GM23338 (cell line): ENCODE data around the gene TRUB2. TPM values are rescaled to one million over a fixed set of nuclear protein-coding genes. Genes with fewer than 3 reads are reported as not detected.

Experiments used
- ATAC-seq: fragments of 200-7000 bp; cut with Tn5 transposase; 3 replicates; pipeline ENCODE4 v1.9.1; 2020
- DNase-seq: peaks from one replicate; pipeline ENCODE4 v3.0.0-alpha.2; 2015; ENCODE audit warnings: low spot score
- H2AFZ ChIP-seq: fragments of 200-600 bp; sonication (generic); 2 replicates; pipeline ENCODE4 v1.8.0; 2016; ENCODE audit warnings: antibody characterized with exemption, mild to moderate bottlenecking, moderate library complexity
- H3F3A ChIP-seq: fragments of 200-600 bp; sonication (generic); replicated peaks from 2 replicates; pipeline ENCODE4 v1.8.0; 2017; ENCODE audit warnings: antibody characterized with exemption, mixed run types, low read depth
- H3K27ac ChIP-seq: fragments of 200-600 bp; sonication (generic); 2 replicates; pipeline ENCODE4 v1.6.1; 2016; ENCODE audit warnings: low read depth
- H3K27me3 ChIP-seq: fragments of 200-600 bp; sonication (generic); 2 replicates; pipeline ENCODE4 v1.8.0; 2016; ENCODE audit warnings: mild to moderate bottlenecking, mixed run types, moderate library complexity; ENCODE audit not compliant: insufficient read depth
- H3K36me3 ChIP-seq: fragments of 200-600 bp; sonication (generic); 2 replicates; pipeline ENCODE4 v1.8.0; 2016; ENCODE audit warnings: mild to moderate bottlenecking; ENCODE audit not compliant: insufficient read depth
- H3K4me1 ChIP-seq: fragments of 200-600 bp; sonication (generic); 2 replicates; pipeline ENCODE4 v1.8.0; 2016; ENCODE audit warnings: mild to moderate bottlenecking, moderate library complexity; ENCODE audit not compliant: insufficient read depth
- H3K4me2 ChIP-seq: fragments of 200-600 bp; sonication (generic); 2 replicates; pipeline ENCODE4 v1.7.1; 2017; ENCODE audit warnings: mixed run types
- H3K4me3 ChIP-seq: fragments of 200-600 bp; sonication (generic); 2 replicates; pipeline ENCODE4 v1.6.1; 2016; ENCODE audit warnings: mixed run types
- H3K79me2 ChIP-seq: fragments of 200-600 bp; sonication (generic); replicated peaks from 2 replicates; pipeline ENCODE4 v1.8.0; 2017; ENCODE audit warnings: mild to moderate bottlenecking; ENCODE audit not compliant: insufficient read depth
- H3K9me2 ChIP-seq: fragments of 200-600 bp; sonication (generic); 2 replicates; pipeline ENCODE4 v1.8.0; 2017; ENCODE audit not compliant: insufficient read depth
- H4K20me1 ChIP-seq: fragments of 200-600 bp; sonication (generic); replicated peaks from 2 replicates; pipeline ENCODE4 v1.8.0; 2017; ENCODE audit warnings: mild to moderate bottlenecking; ENCODE audit not compliant: insufficient read depth
- H3K27ac Mint-ChIP-seq: 2 replicates; pipeline ENCODE4 v1.8.0; 2020; ENCODE audit warnings: inconsistent platforms, mild to moderate bottlenecking, moderate library complexity, mixed read lengths
- H3K27me3 Mint-ChIP-seq: 3 replicates; pipeline ENCODE4 v1.8.0; 2022; ENCODE audit warnings: low read depth, mild to moderate bottlenecking, moderate library complexity, mixed read lengths, inconsistent platforms; ENCODE audit not compliant: insufficient read depth, poor library complexity
- H3K36me3 Mint-ChIP-seq: 3 replicates; pipeline ENCODE4 v1.8.0; 2021; ENCODE audit warnings: low read depth, mild to moderate bottlenecking, inconsistent platforms, moderate library complexity, mixed read lengths
- H3K4me1 Mint-ChIP-seq: 3 replicates; pipeline ENCODE4 v1.8.0; 2020; ENCODE audit warnings: mild to moderate bottlenecking, inconsistent platforms, mixed read lengths
- H3K4me3 Mint-ChIP-seq: 3 replicates; pipeline ENCODE4 v1.8.0; 2021; ENCODE audit warnings: moderate library complexity, mild to moderate bottlenecking, inconsistent platforms, mixed read lengths
- H3K9me3 Mint-ChIP-seq: 3 replicates; pipeline ENCODE4 v1.8.0; 2020; ENCODE audit warnings: moderate library complexity, mild to moderate bottlenecking, inconsistent platforms, mixed read lengths
- CREB1 ChIP-seq: fragments of 250-450 bp; sonication (Bioruptor Pico); IDR thresholded peaks from 2 replicates; pipeline ENCODE4 v1.5.0; 2020; ENCODE audit warnings: low read depth, mild to moderate bottlenecking, moderate library complexity
- ETS1 ChIP-seq: IDR thresholded peaks from 2 replicates; pipeline ENCODE4 v1.6.1; 2016; ENCODE audit warnings: antibody characterized with exemption
- EZH2 ChIP-seq: fragments of 200-600 bp; sonication (generic); IDR thresholded peaks from one replicate; pipeline ENCODE4 v1.8.0; 2017; ENCODE audit warnings: antibody characterized with exemption, mild to moderate bottlenecking, low read depth; ENCODE audit not compliant: unreplicated experiment
- polyA plus RNA-seq: library from polyadenylated mRNA; unstranded; fragments of >200 nt; fragmentation: Nextera tagmentation; extraction: Ambion mirVana; gene quantifications from 2 replicates; pipeline ENCODE4 v1.2.1, GENCODE V29; 2016
- total RNA-seq: library from RNA; depleted of rRNA; stranded (reverse); fragments of >200 nt; shearing (Covaris generic); gene quantifications from 2 replicates; pipeline ENCODE4 v1.2.3, GENCODE V29; 2014
- TF ChIP-seq, protein P1 (sequence below): fragments of 250-450 bp; sonication (Bioruptor Pico); IDR thresholded peaks from 2 replicates; pipeline ENCODE4 v1.5.0; 2020; ENCODE audit warnings: mild to moderate bottlenecking, moderate library complexity

Gene TRUB2
- total and polyA plus RNA-seq, 2 experiments from 2014 or later, result 15.4 to 31.4 TPM

DNA sequence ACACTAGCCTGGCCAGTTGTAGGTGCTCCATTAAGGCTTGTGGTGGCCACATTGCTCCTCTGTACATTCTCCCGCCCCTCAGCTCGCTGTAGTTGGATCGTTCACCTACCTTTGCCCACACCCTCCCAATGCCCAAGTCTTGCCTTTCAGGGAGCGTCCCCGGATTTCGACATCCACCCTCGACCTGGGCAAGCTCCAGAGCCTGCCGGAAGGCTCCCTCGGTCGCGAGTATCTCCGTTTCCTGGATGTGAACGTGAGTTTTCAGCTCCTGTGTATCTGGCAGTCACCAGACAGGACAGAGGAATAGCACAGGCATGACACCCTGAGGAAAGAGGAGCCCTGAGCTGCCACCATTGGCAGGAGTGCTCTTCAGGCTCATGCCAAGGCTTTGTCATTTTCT lies 3.4 kb upstream of the TRUB2 start:
- H3K27ac Mint-ChIP-seq, result no peak overlapping the region

DNA sequence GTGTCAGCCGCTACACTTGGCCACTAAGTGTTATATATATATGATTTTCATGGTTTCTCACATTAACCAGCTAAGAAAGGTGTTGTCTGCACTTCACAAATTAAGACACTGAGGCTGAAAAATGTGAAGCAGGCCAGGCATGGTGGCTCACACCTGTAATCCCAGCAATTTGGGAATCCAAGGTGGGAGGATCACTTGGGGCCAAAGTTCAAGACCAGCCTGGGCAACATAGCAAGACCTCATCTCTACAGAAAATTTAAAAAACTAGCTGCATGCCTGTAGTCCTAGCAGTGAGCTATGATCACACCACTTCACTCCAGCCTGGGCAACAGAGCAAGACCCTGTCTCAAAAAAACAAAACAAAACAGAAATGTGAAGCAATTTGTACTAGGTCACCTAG lies 2.2 kb upstream of the TRUB2 start:
- ATAC-seq (no peak), DNase-seq (no peak)
- peaks cover 5% of the 10 kb centered on the region; the same call in 1 of the 2 replicates for H3F3A ChIP-seq
- H3K36me3 ChIP-seq, result peaks cover 6% of the 10 kb centered on the region; the same call in 1 of the 2 replicates
- Mint-ChIP-seq H3K4me3 (peak overlapping the region; percentile 30; the same call in 2 of the 3 replicates), H3K27ac (no peak overlapping the region), H3K36me3 (peaks cover 19% of the 10 kb centered on the region), H3K9me3 (no peaks in the 10 kb centered on the region), H3K4me1 (no peaks in the 10 kb centered on the region; the same call in 2 of the 3 replicates), H3K27me3 (peaks cover 19% of the 10 kb centered on the region)
- no peak overlapping the region for H3K27ac ChIP-seq
- H4K20me1 ChIP-seq, result no peaks in the 10 kb centered on the region; the same call in none of the 2 replicates
- peaks cover 18% of the 10 kb centered on the region for H3K79me2 ChIP-seq
- TF ChIP-seq ETS1 (no peak), CREB1 (no peak)
- TF ChIP-seq, protein P1, sequence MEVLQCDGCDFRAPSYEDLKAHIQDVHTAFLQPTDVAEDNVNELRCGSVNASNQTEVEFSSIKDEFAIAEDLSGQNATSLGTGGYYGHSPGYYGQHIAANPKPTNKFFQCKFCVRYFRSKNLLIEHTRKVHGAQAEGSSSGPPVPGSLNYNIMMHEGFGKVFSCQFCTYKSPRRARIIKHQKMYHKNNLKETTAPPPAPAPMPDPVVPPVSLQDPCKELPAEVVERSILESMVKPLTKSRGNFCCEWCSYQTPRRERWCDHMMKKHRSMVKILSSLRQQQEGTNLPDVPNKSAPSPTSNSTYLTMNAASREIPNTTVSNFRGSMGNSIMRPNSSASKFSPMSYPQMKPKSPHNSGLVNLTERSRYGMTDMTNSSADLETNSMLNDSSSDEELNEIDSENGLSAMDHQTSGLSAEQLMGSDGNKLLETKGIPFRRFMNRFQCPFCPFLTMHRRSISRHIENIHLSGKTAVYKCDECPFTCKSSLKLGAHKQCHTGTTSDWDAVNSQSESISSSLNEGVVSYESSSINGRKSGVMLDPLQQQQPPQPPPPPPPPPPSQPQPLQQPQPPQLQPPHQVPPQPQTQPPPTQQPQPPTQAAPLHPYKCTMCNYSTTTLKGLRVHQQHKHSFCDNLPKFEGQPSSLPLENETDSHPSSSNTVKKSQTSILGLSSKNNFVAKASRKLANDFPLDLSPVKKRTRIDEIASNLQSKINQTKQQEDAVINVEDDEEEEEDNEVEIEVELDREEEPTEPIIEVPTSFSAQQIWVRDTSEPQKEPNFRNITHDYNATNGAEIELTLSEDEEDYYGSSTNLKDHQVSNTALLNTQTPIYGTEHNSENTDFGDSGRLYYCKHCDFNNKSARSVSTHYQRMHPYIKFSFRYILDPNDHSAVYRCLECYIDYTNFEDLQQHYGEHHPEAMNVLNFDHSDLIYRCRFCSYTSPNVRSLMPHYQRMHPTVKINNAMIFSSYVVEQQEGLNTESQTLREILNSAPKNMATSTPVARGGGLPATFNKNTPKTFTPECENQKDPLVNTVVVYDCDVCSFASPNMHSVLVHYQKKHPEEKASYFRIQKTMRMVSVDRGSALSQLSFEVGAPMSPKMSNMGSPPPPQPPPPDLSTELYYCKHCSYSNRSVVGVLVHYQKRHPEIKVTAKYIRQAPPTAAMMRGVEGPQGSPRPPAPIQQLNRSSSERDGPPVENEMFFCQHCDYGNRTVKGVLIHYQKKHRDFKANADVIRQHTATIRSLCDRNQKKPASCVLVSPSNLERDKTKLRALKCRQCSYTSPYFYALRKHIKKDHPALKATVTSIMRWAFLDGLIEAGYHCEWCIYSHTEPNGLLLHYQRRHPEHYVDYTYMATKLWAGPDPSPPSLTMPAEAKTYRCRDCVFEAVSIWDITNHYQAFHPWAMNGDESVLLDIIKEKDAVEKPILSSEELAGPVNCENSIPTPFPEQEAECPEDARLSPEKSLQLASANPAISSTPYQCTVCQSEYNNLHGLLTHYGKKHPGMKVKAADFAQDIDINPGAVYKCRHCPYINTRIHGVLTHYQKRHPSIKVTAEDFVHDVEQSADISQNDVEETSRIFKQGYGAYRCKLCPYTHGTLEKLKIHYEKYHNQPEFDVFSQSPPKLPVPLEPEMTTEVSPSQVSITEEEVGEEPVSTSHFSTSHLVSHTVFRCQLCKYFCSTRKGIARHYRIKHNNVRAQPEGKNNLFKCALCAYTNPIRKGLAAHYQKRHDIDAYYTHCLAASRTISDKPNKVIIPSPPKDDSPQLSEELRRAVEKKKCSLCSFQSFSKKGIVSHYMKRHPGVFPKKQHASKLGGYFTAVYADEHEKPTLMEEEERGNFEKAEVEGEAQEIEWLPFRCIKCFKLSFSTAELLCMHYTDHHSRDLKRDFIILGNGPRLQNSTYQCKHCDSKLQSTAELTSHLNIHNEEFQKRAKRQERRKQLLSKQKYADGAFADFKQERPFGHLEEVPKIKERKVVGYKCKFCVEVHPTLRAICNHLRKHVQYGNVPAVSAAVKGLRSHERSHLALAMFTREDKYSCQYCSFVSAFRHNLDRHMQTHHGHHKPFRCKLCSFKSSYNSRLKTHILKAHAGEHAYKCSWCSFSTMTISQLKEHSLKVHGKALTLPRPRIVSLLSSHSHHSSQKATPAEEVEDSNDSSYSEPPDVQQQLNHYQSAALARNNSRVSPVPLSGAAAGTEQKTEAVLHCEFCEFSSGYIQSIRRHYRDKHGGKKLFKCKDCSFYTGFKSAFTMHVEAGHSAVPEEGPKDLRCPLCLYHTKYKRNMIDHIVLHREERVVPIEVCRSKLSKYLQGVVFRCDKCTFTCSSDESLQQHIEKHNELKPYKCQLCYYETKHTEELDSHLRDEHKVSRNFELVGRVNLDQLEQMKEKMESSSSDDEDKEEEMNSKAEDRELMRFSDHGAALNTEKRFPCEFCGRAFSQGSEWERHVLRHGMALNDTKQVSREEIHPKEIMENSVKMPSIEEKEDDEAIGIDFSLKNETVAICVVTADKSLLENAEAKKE (CRISPR knock-in tag), result no peak
- peak overlapping the region; percentile 99; the same call in 1 of the 2 replicates for H3K4me3 ChIP-seq
- H3K27me3 ChIP-seq, result no peaks in the 10 kb centered on the region
- peaks cover 7% of the 10 kb centered on the region for H3K4me1 ChIP-seq
- H2AFZ ChIP-seq, result no peak overlapping the region
- no peaks in the 10 kb centered on the region for H3K9me2 ChIP-seq
- no peak overlapping the region for H3K4me2 ChIP-seq

More for the DNA sequence above, 3.4 kb upstream of the TRUB2 start:
- H3K27me3 ChIP-seq, result no peaks in the 10 kb centered on the region
- ATAC-seq, result no peak
- no peak for DNase-seq
- H3F3A ChIP-seq, result peaks cover 5% of the 10 kb centered on the region; the same call in 1 of the 2 replicates
- H3K36me3 ChIP-seq, result peaks cover 6% of the 10 kb centered on the region; the same call in 1 of the 2 replicates
- H3K27ac ChIP-seq, result no peak overlapping the region
- Mint-ChIP-seq H3K27me3 (peaks cover 17% of the 10 kb centered on the region), H3K4me3 (no peak overlapping the region), H3K9me3 (no peaks in the 10 kb centered on the region), H3K4me1 (no peaks in the 10 kb centered on the region; the same call in 2 of the 3 replicates), H3K36me3 (peaks cover 19% of the 10 kb centered on the region)
- H3K4me2 ChIP-seq, result no peak overlapping the region
- H2AFZ ChIP-seq, result no peak overlapping the region
- H4K20me1 ChIP-seq, result no peaks in the 10 kb centered on the region; the same call in none of the 2 replicates
- no peak overlapping the region for H3K4me3 ChIP-seq
- H3K4me1 ChIP-seq, result peaks cover 7% of the 10 kb centered on the region
- no peaks in the 10 kb centered on the region for H3K9me2 ChIP-seq
- peaks cover 18% of the 10 kb centered on the region for H3K79me2 ChIP-seq
- no peak for TF ChIP-seq EZH2
